GM18520 (cell line): Measurements from ENCODE around the gene ARL15.
"Not testable (repeated sequence)": the region's sequence is repeated elsewhere in the genome, so short reads cannot be mapped to it uniquely, and the experiment has no call there.

Experiments
- ATAC-seq: cut with Tn5 transposase; IDR thresholded peaks from one replicate; pipeline ENCODE4 v1.9.1; 2021; ENCODE audit not compliant: unreplicated experiment

The ARL15 gene

GRCh38 chr5:53997736-53998627 lies 312.4 kb downstream of the ARL15 start:
- no peak for ATAC-seq

- ATAC-seq = no peak
These were observed 314.4 kb downstream of the ARL15 start for GRCh38 chr5:53996008-53996407.

- no peak for ATAC-seq
These were observed 316.2 kb downstream of the ARL15 start for GRCh38 chr5:53994148-53994547.

GRCh38 chr5:53991942-53992341 lies 318.4 kb downstream of the ARL15 start:
- ATAC-seq = no peak

GRCh38 chr5:53987101-53987500 lies 323.3 kb downstream of the ARL15 start:
- no peak for ATAC-seq

- ATAC-seq = no peak
These were observed 324.6 kb downstream of the ARL15 start for GRCh38 chr5:53985796-53986195.

- ATAC-seq = no peak
These were observed 325.4 kb downstream of the ARL15 start for GRCh38 chr5:53984971-53985370.

- no peak for ATAC-seq
These were observed 326.6 kb downstream of the ARL15 start for GRCh38 chr5:53983568-53984460.

GRCh38 chr5:53982319-53982718 lies 328.1 kb downstream of the ARL15 start:
- not testable (repeated sequence) for ATAC-seq

GRCh38 chr5:53980061-53980460 lies 330.3 kb downstream of the ARL15 start:
- no peak for ATAC-seq

GRCh38 chr5:53974021-53974420 lies 336.4 kb downstream of the ARL15 start:
- ATAC-seq = no peak

GRCh38 chr5:53972314-53972713 lies 338.1 kb downstream of the ARL15 start:
- no peak for ATAC-seq

GRCh38 chr5:53971551-53971950 lies 338.8 kb downstream of the ARL15 start:
- no peak for ATAC-seq

GRCh38 chr5:53971131-53971530 lies 339.2 kb downstream of the ARL15 start:
- no peak for ATAC-seq

- no peak for ATAC-seq
These were observed 339.9 kb downstream of the ARL15 start for GRCh38 chr5:53970475-53970874.

GRCh38 chr5:53969176-53969730 lies 341.1 kb downstream of the ARL15 start:
- no peak for ATAC-seq

GRCh38 chr5:53965459-53965858 lies 344.9 kb downstream of the ARL15 start:
- ATAC-seq = no peak

- no peak for ATAC-seq
These were observed 346.4 kb downstream of the ARL15 start for GRCh38 chr5:53963958-53964357.

GRCh38 chr5:53962306-53962705 lies 348.1 kb downstream of the ARL15 start:
- ATAC-seq = no peak

GRCh38 chr5:53956632-53957031 lies 353.7 kb downstream of the ARL15 start:
- no peak for ATAC-seq

GRCh38 chr5:53956196-53956595 lies 354.2 kb downstream of the ARL15 start:
- no peak for ATAC-seq

- no peak for ATAC-seq
These were observed 359.8 kb downstream of the ARL15 start for GRCh38 chr5:53950621-53951020.
